Epithelial cell of proximal tubule (primary cell): ENCODE data around the gene MON1B. TPM values are rescaled to one million over a fixed set of nuclear protein-coding genes. Genes with fewer than 3 reads are reported as not detected.
"Not testable (repeated sequence)": the region's sequence is repeated elsewhere in the genome, so short reads cannot be mapped to it uniquely, and the experiment has no call there.

Experiments
- DNase-seq: peaks from one replicate; pipeline ENCODE4 v3.0.0-alpha.2; 2011; ENCODE audit warnings: low read depth
- H3K4me3 ChIP-seq: 2 replicates; pipeline ENCODE4 v1.5.1; 2011; ENCODE audit warnings: low read depth, mild to moderate bottlenecking, low read length
- CTCF ChIP-seq: conservative IDR thresholded peaks from 2 replicates; pipeline ENCODE4 v1.5.1; 2012; ENCODE audit warnings: low read depth, mild to moderate bottlenecking, low read length
- total RNA-seq: library from RNA; depleted of rRNA; stranded (reverse); fragments of >200 nt; gene quantifications from 2 replicates; pipeline ENCODE4 v1.2.3, GENCODE V29; 2015

MON1B gene
- total RNA-seq, 1 donor from 2014 or later = 19.3 TPM

DNA sequence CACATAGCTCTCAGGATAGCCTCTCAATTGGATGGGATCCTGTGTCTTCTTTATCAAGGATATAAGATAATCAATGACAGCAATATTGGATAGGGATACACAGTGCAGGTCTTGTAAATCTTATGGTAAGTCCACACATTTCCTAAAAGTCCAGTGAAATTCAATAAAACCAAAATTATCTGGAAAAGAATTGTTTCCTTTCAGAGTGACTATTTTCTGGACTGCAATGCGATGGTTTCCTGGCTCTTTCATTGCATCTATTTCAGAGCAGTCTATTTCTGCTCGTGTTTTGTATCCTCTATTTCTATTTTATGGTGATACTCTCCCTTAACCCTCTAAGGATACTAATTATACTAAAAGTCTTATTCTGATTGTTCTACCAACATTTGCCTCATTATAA, 24.3 kb upstream of the MON1B start:
- DNase-seq = no peak
- TF ChIP-seq CTCF = no peak
- no peak overlapping the region for H3K4me3 ChIP-seq

DNA sequence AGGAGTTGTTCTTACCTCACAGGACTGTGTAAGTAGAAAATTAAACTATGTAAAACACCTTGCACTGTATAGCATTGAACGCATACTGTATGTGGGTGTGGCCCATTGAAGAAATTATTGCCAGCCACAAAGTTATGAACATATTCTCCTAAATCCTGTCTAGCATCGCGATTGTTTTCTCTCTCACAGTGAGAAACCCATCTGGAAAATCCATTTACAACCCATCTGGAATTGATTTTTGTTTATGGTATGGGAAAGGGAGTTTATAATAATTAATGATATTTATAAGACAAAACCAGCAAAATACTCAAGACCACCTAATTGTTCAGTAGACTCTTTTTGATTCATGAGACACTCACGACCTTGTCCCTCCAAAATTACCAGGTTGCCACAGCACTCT, 22.1 kb upstream of the MON1B start:
- DNase-seq = no peak
- TF ChIP-seq CTCF = no peak
- H3K4me3 ChIP-seq = no peak overlapping the region

DNA sequence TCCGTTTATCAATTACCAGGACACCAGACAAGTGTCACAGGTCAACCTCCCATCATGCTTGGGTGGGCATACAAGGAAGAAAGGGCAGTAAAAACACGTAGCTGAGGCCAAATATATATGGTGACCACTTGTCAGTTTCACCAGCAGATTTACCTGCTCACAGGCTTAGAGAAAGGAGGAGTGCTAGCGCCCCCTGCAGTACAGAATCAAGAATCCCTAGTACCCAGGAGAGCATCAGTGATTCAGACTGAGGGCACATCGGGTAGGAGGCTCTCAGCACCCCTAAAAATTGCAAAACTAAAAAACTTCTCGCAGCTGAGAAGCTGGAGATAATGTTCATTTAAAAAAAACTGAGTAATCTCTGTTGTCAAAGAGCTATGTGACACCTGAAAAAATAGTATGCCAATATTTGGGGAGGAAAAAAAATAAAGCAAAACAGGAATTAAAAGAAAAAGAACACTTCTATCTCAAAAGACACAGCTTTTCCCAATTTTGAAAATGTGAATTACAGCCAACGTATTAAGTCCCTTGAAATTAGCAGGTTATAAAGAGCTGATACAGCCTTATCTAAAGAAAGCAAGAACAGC, 21.2 kb upstream of the MON1B start:
- DNase-seq = no peak
- TF ChIP-seq CTCF = peak; percentile 88
- H3K4me3 ChIP-seq = no peak overlapping the region

- H3K4me3 ChIP-seq = no peak overlapping the region
- no peak for TF ChIP-seq CTCF
- no peak for DNase-seq
Measured at GRCh38 chr16:77170805-77171204, 20.2 kb upstream of the MON1B start.

- no peak overlapping the region for H3K4me3 ChIP-seq
- TF ChIP-seq CTCF = peak; percentile 80
- no peak for DNase-seq
Measured at GRCh38 chr16:77171745-77172635, 19.0 kb upstream of the MON1B start.

DNA sequence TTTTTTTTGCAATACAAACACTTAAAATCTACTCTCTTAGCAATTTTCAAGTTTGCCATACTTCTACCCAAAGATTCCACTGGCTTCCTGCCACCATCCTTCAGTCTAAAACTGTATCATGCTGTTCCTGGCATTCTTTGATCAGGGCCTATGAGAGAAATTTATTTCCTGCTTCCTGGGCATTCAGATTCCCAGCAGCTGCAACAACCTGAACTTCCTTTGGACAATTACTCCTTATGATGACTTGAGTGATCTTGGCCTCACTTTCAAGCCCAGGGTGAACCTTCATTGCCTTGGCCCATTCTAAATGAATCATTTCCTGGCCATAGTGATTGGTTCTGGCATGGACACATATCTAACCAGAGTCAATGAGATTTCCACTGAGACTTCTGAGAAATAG, 18.0 kb upstream of the MON1B start:
- H3K4me3 ChIP-seq = no peak overlapping the region
- no peak for DNase-seq
- no peak for TF ChIP-seq CTCF

- no peak overlapping the region for H3K4me3 ChIP-seq
- TF ChIP-seq CTCF = no peak
- DNase-seq = no peak
Measured at GRCh38 chr16:77183137-77183536, 7.9 kb upstream of the MON1B start.

- not testable (repeated sequence) for H3K4me3 ChIP-seq, DNase-seq
Measured at GRCh38 chr16:77186298-77186697, 4.7 kb upstream of the MON1B start.
